Pancreas (tissue), 10 donors: ENCODE data around the gene ALG5. TPM values are rescaled to one million over a fixed set of nuclear protein-coding genes. Genes with fewer than 3 reads are reported as not detected.

Experiments
- ATAC-seq, 4 donors: fragments of 200-7000 bp; cut with Tn5 transposase; one replicate each; pipeline versions ENCODE4 v1.8.0 to v1.9.1; 2020; ENCODE audit warnings: mild to moderate bottlenecking in 4 of 4, moderate library complexity in 4 of 4
- DNase-seq, 6 donors: peaks; one replicate each; pipeline ENCODE4 v3.0.0-alpha.2; 2020
- FAIRE-seq: peaks from 2 replicates; lab custom pipeline; 2012; peaks lifted over from hg19 to GRCh38; lab: Jason Lieb, UNC
- H3K27ac ChIP-seq, 4 donors: fragments of 200-600 bp; sonication (generic); 1 replicate in 3 of 4; 2 replicates in 1 of 4; pipeline versions ENCODE4 v1.5.0 to v1.8.0; 2020
- H3K27me3 ChIP-seq, 4 donors: fragments of 200-600 bp; one replicate each; pipeline ENCODE4 v1.8.0; 2021
- H3K36me3 ChIP-seq, 3 donors: fragments of 200-600 bp; sonication (generic) in 1 of 3; one replicate each; pipeline versions ENCODE4 v1.5.0 to v1.8.0; 2020 to 2021
- H3K4me1 ChIP-seq, 3 donors: fragments of 200-600 bp; one replicate each; pipeline ENCODE4 v1.8.0; 2021
- H3K4me3 ChIP-seq, 4 donors: fragments of 200-600 bp; sonication (generic) in 2 of 4; one replicate each; pipeline versions ENCODE4 v1.5.0 to v1.8.0; 2020 to 2021
- H3K9me3 ChIP-seq, 4 donors: fragments of 200-600 bp; one replicate each; pipeline ENCODE4 v1.8.0; 2021
- CTCF ChIP-seq, 4 donors: fragments of 200-600 bp; sonication (generic) in 3 of 4; IDR thresholded peaks; one replicate each; pipeline versions ENCODE4 v1.5.0 to v1.8.0; 2021; ENCODE audit warnings: antibody characterized with exemption in 4 of 4
- WGBS, 2 donors: extraction: QIAGEN DNeasy Blood & Tissue Kit; methylation state at CpG; one replicate each; pipeline ENCODE4 v1.1.7; 2013; 5-methylcytosine and 5-hydroxymethylcytosine counted together
- intact Hi-C, 3 donors: fragments of 100-400 bp; cut with DNase I; formaldehyde crosslinking; loops; one replicate each; pipeline versions ENCODE4 v1.11.1 to v1.14.2; 2022
- polyA plus RNA-seq, 2 donors: library from polyadenylated mRNA; stranded (reverse); fragments of 200-250 nt; gene quantifications; one replicate each; pipeline ENCODE4 v1.2.3, GENCODE V29; 2013
- total RNA-seq, 6 donors: library from RNA; stranded (reverse); fragmentation: NEBNext Ultra II Directional in 4 of 6; extraction: Animal tissue kit (Norgen Biotek cat#: 25700) in 4 of 6; gene quantifications; one replicate each; pipeline versions ENCODE4 v1.2.1 to v1.2.4, GENCODE V29; 2021 to 2023
- donor health status: healthy with polysubstance abuse.
- donor health status: DM: no; HTN: no; CAD: no; lungs with moderate emphysema.
- donor health status: DM: no; HTN: no; CAD: no.
- donor health status: control.
- donor health status: control.
- donor health status: Bipolar disorder and iron deficiency.
- donor health status: DM: yes; HTN: yes; CAD: no.
- donor health status: DM: no; HTN: no; CAD: no.
- donor health status: DM: no; HTN: no; CAD: no.
- donor health status: DM: yes; HTN: yes; CAD: no.

ALG5 gene
- total and polyA plus RNA-seq, 8 donors: 30.9 to 62.6 (median 40.8) TPM

GRCh38 chr13:37026771-37027170, 27.6 kb upstream of the ALG5 start:
- TF ChIP-seq CTCF (IDR thresholded peaks at IDR 0.05): no peak
- Histone ChIP-seq H3K27me3 (no peaks in the 10 kb centered on the region), H3K4me1 (no peaks in the 10 kb centered on the region), H3K36me3 (peaks cover 0 to 69% (median 34%) of the 10 kb centered on the region in 3 donors), H3K4me3 (no peak overlapping the region), H3K9me3 (no peaks in the 10 kb centered on the region), H3K27ac (no peak overlapping the region)
- intact Hi-C loops: no loop called here
- DNase-seq: no peak
- WGBS, 2 donors: 87 to 98% methylated on average over 1 of the region's 1 CpG
- ATAC-seq: no peak
- no peak for FAIRE-seq

DNA sequence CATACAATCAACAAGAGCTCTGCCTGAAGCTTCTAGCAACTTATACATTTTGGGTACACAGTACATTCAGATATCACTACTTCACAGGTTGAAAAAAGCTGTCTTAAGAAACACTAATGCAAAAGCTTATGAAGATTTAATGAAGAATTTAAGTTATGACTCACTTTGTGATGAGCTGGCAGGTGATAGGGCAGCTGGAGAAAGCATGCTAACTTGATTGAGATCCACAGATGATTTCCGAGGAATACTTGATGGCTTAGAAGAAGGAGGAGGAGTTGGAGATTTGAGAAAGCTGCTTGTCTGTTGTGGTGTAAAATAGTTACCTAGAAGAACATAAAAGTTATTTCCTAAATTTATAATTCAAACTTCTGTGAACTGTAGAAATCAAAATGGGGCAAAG, 24.7 kb upstream of the ALG5 start:
- Histone ChIP-seq H3K4me1 (no peaks in the 10 kb centered on the region), H3K4me3 (no peak overlapping the region), H3K27me3 (no peaks in the 10 kb centered on the region), H3K36me3 (peaks cover 3 to 64% (median 35%) of the 10 kb centered on the region in 3 donors), H3K9me3 (no peaks in the 10 kb centered on the region), H3K27ac (no peak overlapping the region)
- no peak for ATAC-seq
- no peak for DNase-seq
- no peak for FAIRE-seq
- WGBS, 2 donors: 88 to 94% methylated on average over 1 of the region's 1 CpG
- TF ChIP-seq CTCF (IDR thresholded peaks at IDR 0.05): no peak
- intact Hi-C loops: no loop called here

DNA sequence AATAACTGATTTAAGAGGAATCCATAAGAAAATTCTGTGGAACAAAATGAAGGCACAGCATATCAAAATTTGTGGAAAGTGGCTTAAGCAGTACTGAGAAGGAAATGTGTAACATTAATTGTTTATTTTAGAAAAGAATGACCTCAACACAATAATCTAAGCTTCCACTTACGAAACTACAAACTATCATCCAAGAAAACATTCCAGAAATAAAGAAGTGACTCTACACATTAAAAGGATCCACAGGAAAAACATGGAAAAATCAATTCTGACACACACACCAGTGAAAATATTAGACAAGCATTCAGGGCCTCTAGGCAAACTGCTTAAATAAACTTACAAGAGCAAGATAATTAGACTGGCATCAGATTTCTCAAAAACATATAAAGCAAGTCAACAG, 15.5 kb upstream of the ALG5 start:
- H3K27ac ChIP-seq: no peak overlapping the region
- FAIRE-seq: no peak
- 51 to 61% methylated on average over 1 of the region's 1 CpG for WGBS, 2 donors
- TF ChIP-seq CTCF (IDR thresholded peaks at IDR 0.05): no peak
- ATAC-seq: no peak
- no peaks in the 10 kb centered on the region for H3K27me3 ChIP-seq
- DNase-seq: no peak
- no peaks in the 10 kb centered on the region for H3K9me3 ChIP-seq
- intact Hi-C loops: no loop called here
- H3K36me3 ChIP-seq: peaks cover 3 to 47% (median 6%) of the 10 kb centered on the region in 3 donors
- H3K4me1 ChIP-seq: no peaks in the 10 kb centered on the region
- H3K4me3 ChIP-seq: no peak overlapping the region

- WGBS, 2 donors: 36 to 40% methylated on average over 2 of the region's 2 CpGs
- Histone ChIP-seq H3K9me3 (no peaks in the 10 kb centered on the region), H3K4me1 (no peaks in the 10 kb centered on the region), H3K4me3 (no peak overlapping the region), H3K27me3 (no peaks in the 10 kb centered on the region), H3K36me3 (peaks cover 3 to 60% (median 28%) of the 10 kb centered on the region in 3 donors), H3K27ac (no peak overlapping the region)
- TF ChIP-seq CTCF (IDR thresholded peaks at IDR 0.05): no peak
- no peak for ATAC-seq
- no peak for DNase-seq
- intact Hi-C loops: no loop called here
- FAIRE-seq: peak; percentile 26
Measured at GRCh38 chr13:37011788-37012187, 12.6 kb upstream of the ALG5 start.

GRCh38 chr13:37011002-37011401, 11.9 kb upstream of the ALG5 start:
- H3K36me3 ChIP-seq: peaks cover 2 to 61% (median 29%) of the 10 kb centered on the region in 3 donors
- H3K4me3 ChIP-seq: no peak overlapping the region
- H3K9me3 ChIP-seq: no peaks in the 10 kb centered on the region
- DNase-seq: no peak
- intact Hi-C loops: no loop called here
- no peak for FAIRE-seq
- H3K27ac ChIP-seq: no peak overlapping the region
- H3K4me1 ChIP-seq: no peaks in the 10 kb centered on the region
- ATAC-seq: no peak
- WGBS, 2 donors: 93 to 94% methylated on average over 1 of the region's 1 CpG
- no peak for TF ChIP-seq CTCF (IDR thresholded peaks at IDR 0.05)
- no peaks in the 10 kb centered on the region for H3K27me3 ChIP-seq
